Gastroesophageal sphincter (tissue), 4 donors: ENCODE measurements around the gene GPR162. TPM values are rescaled to one million over a fixed set of nuclear protein-coding genes. Genes with fewer than 3 reads are reported as not detected.
"Not testable (repeated sequence)": the region's sequence is repeated elsewhere in the genome, so short reads cannot be mapped to it uniquely, and the experiment has no call there.

Experiments
- ATAC-seq: fragments of 150-250 bp; one replicate; pipeline ENCODE4 v1.9.1; 2016; ENCODE audit warnings: mild to moderate bottlenecking, moderate library complexity
- H3K27ac ChIP-seq, 4 donors: fragments of 200-600 bp; sonication (generic) in 3 of 4; 1 replicate in 3 of 4; 2 replicates in 1 of 4; pipeline ENCODE4 v1.5.1; 2016 to 2019
- H3K27me3 ChIP-seq: fragments of 200-600 bp; sonication (generic); one replicate; pipeline ENCODE4 v1.5.1; 2019
- H3K36me3 ChIP-seq, 2 donors: fragments of 200-600 bp; sonication (generic); one replicate each; pipeline ENCODE4 v1.5.1; 2019; ENCODE audit warnings: control low read depth in 1 of 2
- H3K4me1 ChIP-seq, 3 donors: fragments of 200-600 bp; sonication (generic); 1 replicate in 2 of 3; 2 replicates in 1 of 3; pipeline ENCODE4 v1.5.1; 2016 to 2019; ENCODE audit warnings: control low read depth in 2 of 3
- H3K4me3 ChIP-seq, 2 donors: fragments of 200-600 bp; sonication (generic); one replicate each; pipeline ENCODE4 v1.5.1; 2019; ENCODE audit warnings: mild to moderate bottlenecking in 1 of 2, moderate library complexity in 1 of 2
- H3K9me3 ChIP-seq, 3 donors: fragments of 200-600 bp; sonication (generic); one replicate each; pipeline ENCODE4 v1.5.1; 2017 to 2019; ENCODE audit warnings: control low read depth in 2 of 3
- EP300 ChIP-seq: sonication (generic); formaldehyde crosslinking; IDR thresholded peaks from one replicate; pipeline ENCODE4 v1.6.1; 2017; ENCODE audit warnings: antibody characterized with exemption, mild to moderate bottlenecking
- POLR2A ChIP-seq, 2 donors: fragments of 450-650 bp; IDR thresholded peaks; one replicate each; pipeline ENCODE4 v1.6.1; 2017; ENCODE audit warnings: antibody characterized with exemption in 2 of 2, mild to moderate bottlenecking in 2 of 2, moderate library complexity in 1 of 2
- POLR2AphosphoS5 ChIP-seq: sonication (generic); formaldehyde crosslinking; IDR thresholded peaks from one replicate; pipeline ENCODE4 v1.6.1; 2017; ENCODE audit warnings: antibody characterized with exemption
- WGBS, 2 donors: methylation state at CpG; one replicate each; pipeline ENCODE4 v1.1.5; 2018; ENCODE audit warnings: low coverage in 1 of 2; 5-methylcytosine and 5-hydroxymethylcytosine counted together
- total RNA-seq, 4 donors: library from RNA; depleted of rRNA; stranded (reverse); fragments of >200 nt; gene quantifications; one replicate each; pipeline ENCODE4 v1.1.0, GENCODE V29; 2016
- TF ChIP-seq, protein P1 (sequence below), 4 experiments: fragments of 200-600 bp in 2 of 4; fragments of 450-650 bp in 2 of 4; sonication (generic) in 1 of 4; IDR thresholded peaks; one replicate each; pipeline ENCODE4 v1.5.1; 2017 to 2019; ENCODE audit warnings: antibody characterized with exemption in 4 of 4, mild to moderate bottlenecking in 2 of 4, moderate library complexity in 2 of 4

The GPR162 gene
- total RNA-seq, 4 donors from 2014 or later: 3.7 to 9.7 (median 3.9) TPM

DNA sequence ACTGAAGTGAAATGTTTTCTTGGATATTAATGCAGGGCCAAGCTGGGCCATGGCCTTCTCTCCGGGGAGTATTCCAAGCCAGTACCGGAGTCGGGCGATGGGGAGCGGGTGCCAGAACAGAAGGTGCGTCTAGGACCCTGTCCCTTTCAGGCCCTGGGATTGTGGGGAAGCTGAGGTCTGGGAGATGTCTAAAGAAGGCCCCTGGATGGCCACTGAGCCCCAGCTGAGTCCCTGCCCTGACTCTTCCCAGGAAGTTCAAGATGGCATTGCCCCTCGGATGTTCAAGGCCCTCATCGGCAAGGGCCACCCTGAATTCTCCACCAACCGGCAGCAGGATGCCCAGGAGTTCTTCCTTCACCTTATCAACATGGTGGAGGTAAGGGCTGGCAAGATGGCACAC lies 38.5 kb downstream of the GPR162 start:
- 88% methylated on average over 6 of the region's 9 CpGs; no CpG with 5 or more reads in 1 of the 2 donors for WGBS, 2 donors
- peaks cover 0 to 100% of the 10 kb centered on the region in 2 donors for H3K36me3 ChIP-seq
- no peak for ATAC-seq

DNA sequence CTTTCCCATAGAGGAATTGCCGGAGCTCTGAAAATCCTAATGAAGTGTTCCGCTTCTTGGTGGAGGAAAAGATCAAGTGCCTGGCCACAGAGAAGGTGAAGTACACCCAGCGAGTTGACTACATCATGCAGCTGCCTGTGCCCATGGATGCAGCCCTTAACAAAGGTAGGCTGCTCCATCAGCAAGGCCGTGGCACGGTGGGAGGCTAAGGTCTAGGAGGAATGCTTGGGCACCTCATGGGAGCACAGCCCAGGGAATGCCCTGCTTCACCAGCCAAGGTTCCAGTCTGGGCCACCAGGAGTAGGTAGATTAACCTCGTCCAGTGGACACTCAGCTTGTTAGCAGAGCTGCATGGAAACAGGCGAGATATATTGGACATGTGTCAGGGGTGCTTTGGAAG lies 39.3 kb downstream of the GPR162 start:
- TF ChIP-seq, protein P1, sequence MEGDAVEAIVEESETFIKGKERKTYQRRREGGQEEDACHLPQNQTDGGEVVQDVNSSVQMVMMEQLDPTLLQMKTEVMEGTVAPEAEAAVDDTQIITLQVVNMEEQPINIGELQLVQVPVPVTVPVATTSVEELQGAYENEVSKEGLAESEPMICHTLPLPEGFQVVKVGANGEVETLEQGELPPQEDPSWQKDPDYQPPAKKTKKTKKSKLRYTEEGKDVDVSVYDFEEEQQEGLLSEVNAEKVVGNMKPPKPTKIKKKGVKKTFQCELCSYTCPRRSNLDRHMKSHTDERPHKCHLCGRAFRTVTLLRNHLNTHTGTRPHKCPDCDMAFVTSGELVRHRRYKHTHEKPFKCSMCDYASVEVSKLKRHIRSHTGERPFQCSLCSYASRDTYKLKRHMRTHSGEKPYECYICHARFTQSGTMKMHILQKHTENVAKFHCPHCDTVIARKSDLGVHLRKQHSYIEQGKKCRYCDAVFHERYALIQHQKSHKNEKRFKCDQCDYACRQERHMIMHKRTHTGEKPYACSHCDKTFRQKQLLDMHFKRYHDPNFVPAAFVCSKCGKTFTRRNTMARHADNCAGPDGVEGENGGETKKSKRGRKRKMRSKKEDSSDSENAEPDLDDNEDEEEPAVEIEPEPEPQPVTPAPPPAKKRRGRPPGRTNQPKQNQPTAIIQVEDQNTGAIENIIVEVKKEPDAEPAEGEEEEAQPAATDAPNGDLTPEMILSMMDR (IDR thresholded peaks at IDR 0.05): no peak
- TF ChIP-seq POLR2AphosphoS5: no peak
- no peak for TF ChIP-seq POLR2A (IDR thresholded peaks at IDR 0.05)
- TF ChIP-seq EP300: no peak
- peaks cover 0 to 100% of the 10 kb centered on the region in 2 donors for H3K36me3 ChIP-seq
- ATAC-seq: no peak
- no peaks in the 10 kb centered on the region for H3K9me3 ChIP-seq
- H3K27me3 ChIP-seq: no peaks in the 10 kb centered on the region
- WGBS, 2 donors: 100% methylated on average over 2 of the region's 7 CpGs; no CpG with 5 or more reads in 1 of the 2 donors
- no peak overlapping the region for H3K27ac ChIP-seq
- no peak overlapping the region for H3K4me3 ChIP-seq
- no peaks in the 10 kb centered on the region for H3K4me1 ChIP-seq

More for the DNA sequence above, 38.5 kb downstream of the GPR162 start:
- TF ChIP-seq, protein P1 (IDR thresholded peaks at IDR 0.05): no peak
- TF ChIP-seq POLR2A (IDR thresholded peaks at IDR 0.05) (no peak), POLR2AphosphoS5 (no peak), EP300 (no peak)
- Histone ChIP-seq H3K4me1 (peaks cover 0 to under 1% (median 0%) of the 10 kb centered on the region in 3 donors), H3K9me3 (no peaks in the 10 kb centered on the region), H3K27me3 (no peaks in the 10 kb centered on the region), H3K4me3 (no peak overlapping the region), H3K27ac (no peak overlapping the region)

DNA sequence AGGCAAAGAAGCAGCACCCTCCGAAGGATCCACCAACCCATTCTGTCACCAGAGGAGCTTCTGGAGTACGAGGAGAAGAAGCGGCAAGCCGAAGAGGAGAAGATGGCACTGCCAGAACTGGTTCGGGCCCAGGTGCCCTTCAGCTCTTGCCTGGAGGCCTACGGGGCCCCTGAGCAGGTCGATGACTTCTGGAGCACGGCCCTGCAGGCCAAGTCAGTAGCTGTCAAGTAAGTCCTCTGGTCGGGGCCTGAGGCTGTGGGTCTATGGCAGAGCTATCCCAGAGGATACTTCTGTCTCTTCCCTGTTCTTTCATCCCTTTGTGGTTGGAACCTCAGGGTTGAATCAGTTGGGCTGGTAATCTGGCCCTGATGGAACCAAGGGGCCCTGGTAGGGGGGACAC lies 39.8 kb downstream of the GPR162 start:
- Histone ChIP-seq H3K4me1 (peaks cover 0 to 2% (median 0%) of the 10 kb centered on the region in 3 donors), H3K36me3 (peaks cover 0 to 100% of the 10 kb centered on the region in 2 donors), H3K9me3 (no peaks in the 10 kb centered on the region), H3K4me3 (no peak overlapping the region), H3K27me3 (no peaks in the 10 kb centered on the region), H3K27ac (no peak overlapping the region)
- 88 to 90% methylated on average over 9 of the region's 9 CpGs for WGBS, 2 donors
- no peak for ATAC-seq
- no peak for TF ChIP-seq POLR2A (IDR thresholded peaks at IDR 0.05)
- no peak for TF ChIP-seq EP300
- TF ChIP-seq, protein P1 (IDR thresholded peaks at IDR 0.05): no peak
- no peak for TF ChIP-seq POLR2AphosphoS5

DNA sequence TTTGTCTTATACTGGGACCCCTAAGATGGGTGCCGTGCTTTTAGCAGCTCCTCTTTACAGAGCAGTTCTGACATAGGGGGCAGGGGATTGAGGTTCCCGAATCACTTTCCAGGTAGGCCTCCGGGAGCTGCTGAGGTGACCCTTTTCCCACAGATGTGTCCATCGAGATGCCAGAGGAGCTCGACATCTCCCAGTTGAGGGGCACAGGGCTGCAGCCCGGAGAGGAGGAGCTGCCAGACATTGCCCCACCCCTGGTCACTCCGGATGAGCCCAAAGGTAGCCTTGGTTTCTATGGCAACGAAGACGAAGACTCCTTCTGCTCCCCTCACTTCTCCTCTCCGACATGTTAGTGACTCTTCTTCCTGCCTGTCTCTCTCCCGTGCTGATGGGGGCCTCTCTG lies 41.4 kb downstream of the GPR162 start:
- no peak overlapping the region for H3K4me3 ChIP-seq
- H3K4me1 ChIP-seq: peaks cover 0 to 10% (median 4%) of the 10 kb centered on the region in 3 donors
- H3K27me3 ChIP-seq: no peaks in the 10 kb centered on the region
- peaks cover 0 to 84% of the 10 kb centered on the region in 2 donors for H3K36me3 ChIP-seq
- H3K9me3 ChIP-seq: no peaks in the 10 kb centered on the region
- TF ChIP-seq, protein P1 (IDR thresholded peaks at IDR 0.05): no peak
- TF ChIP-seq EP300: no peak
- no peak for TF ChIP-seq POLR2A (IDR thresholded peaks at IDR 0.05)
- TF ChIP-seq POLR2AphosphoS5: no peak
- no peak for ATAC-seq
- no peak overlapping the region for H3K27ac ChIP-seq
- 80 to 86% methylated on average over 6 to 8 of the region's 11 CpGs for WGBS, 2 donors

DNA sequence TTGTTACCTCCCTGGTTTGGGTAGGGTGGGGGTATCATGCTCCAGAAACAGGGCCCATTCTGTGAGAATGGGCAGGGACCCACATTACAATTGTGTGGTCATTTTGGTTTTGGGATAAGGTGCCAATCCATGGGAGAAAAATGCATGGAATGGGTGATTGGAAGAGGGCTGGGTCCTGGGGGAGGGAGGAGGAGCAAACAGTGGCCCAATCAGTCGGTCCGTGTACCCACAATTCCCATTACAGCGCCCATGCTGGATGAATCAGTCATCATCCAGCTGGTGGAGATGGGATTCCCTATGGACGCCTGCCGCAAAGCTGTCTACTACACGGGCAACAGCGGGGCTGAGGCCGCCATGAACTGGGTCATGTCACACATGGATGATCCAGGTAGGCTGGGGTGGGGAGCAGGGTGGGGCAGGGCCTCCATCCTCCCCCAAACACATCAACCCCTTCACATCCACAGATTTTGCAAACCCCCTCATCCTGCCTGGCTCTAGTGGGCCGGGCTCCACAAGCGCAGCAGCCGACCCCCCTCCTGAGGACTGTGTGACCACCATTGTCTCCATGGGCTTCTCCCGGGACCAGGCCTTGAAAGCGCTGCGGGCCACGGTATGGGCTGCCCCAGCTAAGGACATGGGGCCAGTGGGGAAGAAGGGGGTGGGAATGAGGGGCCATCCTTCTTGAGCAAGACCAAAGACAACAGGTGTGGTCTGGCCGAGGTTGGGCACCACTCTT lies 42.1 kb downstream of the GPR162 start:
- WGBS, 2 donors: 70% methylated on average over 3 of the region's 16 CpGs; no CpG with 5 or more reads in 1 of the 2 donors
- ATAC-seq: no peak
- Histone ChIP-seq H3K36me3 (peaks cover 0 to 77% of the 10 kb centered on the region in 2 donors), H3K27me3 (no peaks in the 10 kb centered on the region), H3K4me3 (no peak overlapping the region), H3K9me3 (no peaks in the 10 kb centered on the region), H3K27ac (no peak overlapping the region), H3K4me1 (peaks cover 0 to 17% (median 10%) of the 10 kb centered on the region in 3 donors)
- TF ChIP-seq, protein P1 (IDR thresholded peaks at IDR 0.05): no peak
- TF ChIP-seq POLR2AphosphoS5 (no peak), EP300 (no peak), POLR2A (IDR thresholded peaks at IDR 0.05) (no peak)

DNA sequence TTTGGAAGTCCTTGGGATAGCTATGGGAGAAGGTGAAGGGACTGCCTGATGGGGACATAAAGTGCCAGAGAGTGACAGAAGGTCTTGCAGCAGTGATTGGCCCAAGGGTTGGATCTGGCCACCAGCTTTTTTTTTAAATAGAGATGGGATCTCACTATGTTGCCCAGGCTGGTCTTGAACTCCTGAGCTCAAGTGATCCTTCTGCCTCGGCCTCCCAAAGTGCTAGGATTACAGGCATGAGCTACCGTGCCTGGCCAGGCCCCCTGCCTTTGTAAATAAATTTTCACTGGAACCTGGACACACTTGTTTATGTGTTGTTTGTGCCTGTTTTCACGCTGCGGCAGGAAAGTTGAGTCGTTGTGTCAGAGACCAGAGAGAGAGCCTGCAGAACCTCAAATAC lies 43.7 kb downstream of the GPR162 start:
- H3K36me3 ChIP-seq: peaks cover 0 to 77% of the 10 kb centered on the region in 2 donors
- ATAC-seq, H3K9me3 ChIP-seq, H3K27ac ChIP-seq, H3K4me3 ChIP-seq, H3K27me3 ChIP-seq: not testable (repeated sequence)
- 92 to 96% methylated on average over 3 to 5 of the region's 5 CpGs for WGBS, 2 donors
- H3K4me1 ChIP-seq: peaks cover 0 to 33% (median 23%) of the 10 kb centered on the region in 3 donors
